Measurements from ENCODE around the gene AIFM3. TPM values are rescaled to one million over a fixed set of nuclear protein-coding genes. Genes with fewer than 3 reads are reported as not detected.

Gene AIFM3
- total RNA-seq, 1 experiment from 2014 or later, result not detected

DNA sequence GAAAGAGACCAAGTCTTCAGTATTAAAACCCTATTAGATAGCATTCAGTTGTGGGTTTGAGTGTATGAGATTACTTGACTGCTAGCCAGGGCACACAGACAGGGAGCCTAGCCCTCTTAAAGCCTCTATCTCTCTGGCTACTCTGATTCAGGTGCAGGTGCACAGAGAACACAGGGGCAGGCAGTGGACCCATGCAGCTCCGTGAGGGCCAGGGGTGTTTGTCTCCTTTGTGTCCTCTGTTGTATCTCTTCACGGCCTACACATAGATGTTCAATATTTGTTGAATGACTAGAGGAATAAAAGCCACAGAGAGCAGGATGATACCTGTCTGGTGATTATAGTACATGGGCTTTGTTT, 21.5 kb upstream of the AIFM3 start:
- H3K4me3 ChIP-seq (ENCODE audit: low read length), result no peak overlapping the region
- H3K4me2 ChIP-seq (ENCODE audit: low read depth, low read length, poor library complexity, severe bottlenecking), result no peak overlapping the region
- no peak for DNase-seq
- peaks cover 92% of the 10 kb centered on the region for H3K79me2 ChIP-seq (ENCODE audit: low read length)
- no peak overlapping the region for H3K9ac ChIP-seq (ENCODE audit: low read length)
- no peaks in the 10 kb centered on the region for H3K27me3 ChIP-seq (ENCODE audit: low read length)
- H3K9me3 ChIP-seq (ENCODE audit: low read length), result no peaks in the 10 kb centered on the region
- H3K36me3 ChIP-seq (ENCODE audit: insufficient read depth, low read length), result peaks cover 28% of the 10 kb centered on the region; the same call in 1 of the 2 replicates
- H3K27ac ChIP-seq (ENCODE audit: low read length), result no peak overlapping the region
- H3K9me2 ChIP-seq (replicated peaks; ENCODE audit: insufficient read depth, low read length), result no peaks in the 10 kb centered on the region
- peaks cover 76% of the 10 kb centered on the region for H4K20me1 ChIP-seq (ENCODE audit: insufficient read depth, low read depth, low read length)
- no peak overlapping the region for H2AFZ ChIP-seq (ENCODE audit: low read length)
- H3K4me1 ChIP-seq (ENCODE audit: low read length), result no peaks in the 10 kb centered on the region; the same call in 1 of the 2 replicates

DNA sequence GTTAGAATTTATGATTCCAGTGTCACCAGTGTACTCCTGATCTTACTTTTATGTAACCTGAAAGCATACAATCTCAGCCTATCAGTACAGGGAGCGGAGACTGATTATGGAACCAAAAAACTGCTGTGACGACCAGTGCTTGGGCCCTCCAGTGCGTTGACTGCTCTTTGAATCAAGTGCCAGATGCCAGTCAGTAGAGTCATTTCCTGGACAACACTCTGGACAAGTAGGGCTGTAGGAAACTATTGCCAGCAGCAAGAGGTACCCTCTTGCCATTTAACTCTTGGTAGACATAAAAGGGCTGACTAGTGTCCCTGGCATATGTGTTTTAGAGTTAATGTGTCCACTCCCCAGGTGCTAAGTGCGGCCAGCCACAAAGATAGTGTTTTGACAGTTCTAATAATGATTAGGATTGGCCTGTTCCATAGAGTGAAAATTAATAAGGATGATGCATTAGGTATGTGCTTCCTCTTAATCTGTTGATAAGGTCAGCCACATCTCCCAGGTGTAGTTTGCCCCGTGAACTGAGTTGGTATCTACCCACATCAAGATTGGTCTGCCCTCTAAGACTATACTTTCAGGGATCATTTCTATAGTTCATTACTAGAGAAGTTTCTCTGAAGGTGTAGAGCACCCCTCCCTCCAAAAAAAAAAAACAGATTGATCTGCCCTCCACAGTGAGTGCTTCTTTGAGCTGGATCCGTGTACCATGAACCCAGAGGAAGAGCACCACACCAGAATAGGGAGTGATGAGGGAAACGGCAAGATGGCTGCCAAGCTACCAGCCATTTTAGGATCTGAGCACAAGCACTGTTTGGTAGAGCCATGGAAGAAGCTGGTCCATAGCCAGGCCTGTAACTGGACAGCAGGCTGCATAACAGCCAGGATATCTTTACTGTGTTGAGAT, 20.7 kb upstream of the AIFM3 start:
- no peak overlapping the region for H2AFZ ChIP-seq (ENCODE audit: low read length)
- no peaks in the 10 kb centered on the region; the same call in 1 of the 2 replicates for H3K4me1 ChIP-seq (ENCODE audit: low read length)
- H4K20me1 ChIP-seq (ENCODE audit: insufficient read depth, low read depth, low read length), result peaks cover 76% of the 10 kb centered on the region
- no peak overlapping the region for H3K27ac ChIP-seq (ENCODE audit: low read length)
- no peak overlapping the region for H3K4me2 ChIP-seq (ENCODE audit: low read depth, low read length, poor library complexity, severe bottlenecking)
- H3K27me3 ChIP-seq (ENCODE audit: low read length), result no peaks in the 10 kb centered on the region
- no peak overlapping the region for H3K4me3 ChIP-seq (ENCODE audit: low read length)
- H3K9me3 ChIP-seq (ENCODE audit: low read length), result no peaks in the 10 kb centered on the region
- H3K79me2 ChIP-seq (ENCODE audit: low read length), result peaks cover 90% of the 10 kb centered on the region
- H3K9me2 ChIP-seq (replicated peaks; ENCODE audit: insufficient read depth, low read length), result no peaks in the 10 kb centered on the region
- no peak overlapping the region for H3K9ac ChIP-seq (ENCODE audit: low read length)
- DNase-seq, result no peak
- H3K36me3 ChIP-seq (ENCODE audit: insufficient read depth, low read length), result peaks cover 34% of the 10 kb centered on the region; the same call in 1 of the 2 replicates

DNA sequence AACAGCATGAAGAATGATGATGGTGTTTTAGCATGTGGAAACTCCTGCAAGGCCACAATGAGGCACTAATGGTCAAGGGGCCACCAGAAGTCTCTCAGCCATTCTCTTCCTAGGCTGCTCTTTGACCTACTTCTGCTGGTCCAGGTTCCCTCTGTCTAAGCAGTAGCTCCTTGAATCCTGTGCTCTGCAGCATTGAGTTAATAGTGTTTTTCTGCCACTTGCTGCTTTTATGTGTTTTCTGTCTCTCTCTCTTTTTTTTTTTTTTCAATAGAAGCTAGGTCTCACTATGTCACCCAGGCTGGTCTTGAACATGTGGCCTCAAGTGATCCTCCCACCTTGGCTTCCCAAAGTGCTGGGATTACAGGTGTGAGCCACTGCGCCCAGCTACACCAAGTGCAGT, 20.1 kb upstream of the AIFM3 start:
- Histone ChIP-seq H4K20me1 (ENCODE audit: insufficient read depth, low read depth, low read length) (peaks cover 78% of the 10 kb centered on the region), H3K4me2 (ENCODE audit: low read depth, low read length, poor library complexity, severe bottlenecking) (no peak overlapping the region), H3K9ac (ENCODE audit: low read length) (no peak overlapping the region), H3K27ac (ENCODE audit: low read length) (no peak overlapping the region), H3K27me3 (ENCODE audit: low read length) (no peaks in the 10 kb centered on the region), H3K4me1 (ENCODE audit: low read length) (no peaks in the 10 kb centered on the region; the same call in 1 of the 2 replicates), H2AFZ (ENCODE audit: low read length) (no peak overlapping the region), H3K79me2 (ENCODE audit: low read length) (peaks cover 85% of the 10 kb centered on the region), H3K9me3 (ENCODE audit: low read length) (no peaks in the 10 kb centered on the region), H3K36me3 (ENCODE audit: insufficient read depth, low read length) (peaks cover 40% of the 10 kb centered on the region; the same call in 1 of the 2 replicates), H3K9me2 (replicated peaks; ENCODE audit: insufficient read depth, low read length) (no peaks in the 10 kb centered on the region), H3K4me3 (ENCODE audit: low read length) (no peak overlapping the region)
- no peak for DNase-seq

DNA sequence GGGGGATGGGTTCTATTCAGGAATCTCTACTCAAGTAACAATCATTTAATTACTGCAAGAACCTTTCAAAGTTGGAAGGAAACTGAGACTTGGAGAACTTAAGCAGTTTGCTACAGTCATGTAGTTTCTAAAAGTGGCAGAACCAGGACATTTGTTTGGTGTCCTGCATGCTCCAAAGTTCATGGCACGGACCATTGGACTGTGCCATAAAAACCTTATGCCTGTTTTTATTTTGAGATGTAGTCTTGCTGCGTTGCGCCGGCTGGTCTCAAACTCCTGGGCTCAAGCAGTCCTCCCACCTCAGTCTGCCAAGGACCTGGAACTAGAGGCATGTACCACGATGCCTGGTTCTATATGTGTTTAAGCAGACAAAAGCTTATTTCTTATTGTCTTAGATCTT, 18.6 kb upstream of the AIFM3 start:
- H3K9ac ChIP-seq (ENCODE audit: low read length), result no peak overlapping the region
- peaks cover 43% of the 10 kb centered on the region; the same call in 1 of the 2 replicates for H3K36me3 ChIP-seq (ENCODE audit: insufficient read depth, low read length)
- H3K4me2 ChIP-seq (ENCODE audit: low read depth, low read length, poor library complexity, severe bottlenecking), result no peak overlapping the region
- no peaks in the 10 kb centered on the region for H3K4me1 ChIP-seq (ENCODE audit: low read length)
- no peaks in the 10 kb centered on the region for H3K27me3 ChIP-seq (ENCODE audit: low read length)
- H2AFZ ChIP-seq (ENCODE audit: low read length), result no peak overlapping the region
- H3K79me2 ChIP-seq (ENCODE audit: low read length), result peaks cover 71% of the 10 kb centered on the region
- H3K27ac ChIP-seq (ENCODE audit: low read length), result no peak overlapping the region
- H3K9me3 ChIP-seq (ENCODE audit: low read length), result no peaks in the 10 kb centered on the region
- peaks cover 69% of the 10 kb centered on the region for H4K20me1 ChIP-seq (ENCODE audit: insufficient read depth, low read depth, low read length)
- DNase-seq, result no peak
- H3K9me2 ChIP-seq (replicated peaks; ENCODE audit: insufficient read depth, low read length), result no peaks in the 10 kb centered on the region
- H3K4me3 ChIP-seq (ENCODE audit: low read length), result no peak overlapping the region

DNA sequence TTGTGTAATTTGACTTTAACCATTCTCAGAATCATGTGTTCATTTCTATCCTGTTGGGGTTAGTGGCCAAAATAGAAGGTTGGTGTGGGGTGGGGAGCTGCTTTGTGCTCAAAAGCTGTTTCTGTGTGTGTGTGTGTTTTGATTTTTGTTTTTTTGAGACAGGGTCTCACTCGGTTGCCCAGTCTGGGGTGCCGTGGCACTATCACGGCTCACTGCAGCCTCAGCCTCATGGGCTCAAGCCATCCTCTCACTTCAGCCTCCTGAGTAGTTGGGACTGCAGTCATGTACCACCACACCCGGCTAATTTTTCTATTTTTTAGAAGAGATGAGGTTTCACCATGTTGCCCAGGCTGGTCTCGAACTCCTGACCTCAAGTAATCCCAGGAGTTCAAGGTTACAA, 18.1 kb upstream of the AIFM3 start:
- peaks cover 65% of the 10 kb centered on the region for H4K20me1 ChIP-seq (ENCODE audit: insufficient read depth, low read depth, low read length)
- H3K27me3 ChIP-seq (ENCODE audit: low read length), result no peaks in the 10 kb centered on the region
- H3K79me2 ChIP-seq (ENCODE audit: low read length), result peaks cover 65% of the 10 kb centered on the region
- H3K9me3 ChIP-seq (ENCODE audit: low read length), result no peaks in the 10 kb centered on the region
- H3K4me3 ChIP-seq (ENCODE audit: low read length), result no peak overlapping the region
- no peak overlapping the region for H3K9ac ChIP-seq (ENCODE audit: low read length)
- no peak overlapping the region for H2AFZ ChIP-seq (ENCODE audit: low read length)
- no peak for DNase-seq
- H3K27ac ChIP-seq (ENCODE audit: low read length), result no peak overlapping the region
- H3K4me2 ChIP-seq (ENCODE audit: low read depth, low read length, poor library complexity, severe bottlenecking), result no peak overlapping the region
- peaks cover 46% of the 10 kb centered on the region; the same call in 1 of the 2 replicates for H3K36me3 ChIP-seq (ENCODE audit: insufficient read depth, low read length)
- no peaks in the 10 kb centered on the region for H3K4me1 ChIP-seq (ENCODE audit: low read length)
- no peaks in the 10 kb centered on the region for H3K9me2 ChIP-seq (replicated peaks; ENCODE audit: insufficient read depth, low read length)

DNA sequence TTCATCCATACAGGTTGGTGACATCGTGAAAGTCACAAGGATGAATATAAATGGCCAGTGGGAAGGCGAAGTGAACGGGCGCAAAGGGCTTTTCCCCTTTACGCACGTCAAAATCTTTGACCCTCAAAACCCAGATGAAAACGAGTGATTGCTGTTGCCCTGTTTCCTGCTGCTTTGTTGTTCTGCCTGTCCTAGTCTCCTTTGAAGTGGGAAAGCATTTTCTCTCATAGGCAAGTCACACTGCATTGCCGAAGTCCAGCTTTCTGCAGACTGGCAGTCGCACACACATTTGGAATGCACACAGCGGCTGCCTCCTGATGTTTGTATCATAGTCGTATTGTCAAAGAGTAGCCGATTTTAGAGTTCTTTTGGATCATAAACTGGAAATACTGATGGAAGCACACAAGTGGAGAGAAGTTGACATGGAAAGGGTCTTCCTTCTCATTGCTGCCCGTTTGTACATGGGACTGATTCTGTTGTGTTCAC, 17.3 kb upstream of the AIFM3 start:
- Histone ChIP-seq H2AFZ (ENCODE audit: low read length) (no peak overlapping the region), H3K79me2 (ENCODE audit: low read length) (peaks cover 58% of the 10 kb centered on the region), H3K4me1 (ENCODE audit: low read length) (no peaks in the 10 kb centered on the region), H3K4me2 (ENCODE audit: low read depth, low read length, poor library complexity, severe bottlenecking) (no peak overlapping the region), H3K9ac (ENCODE audit: low read length) (no peak overlapping the region), H3K9me3 (ENCODE audit: low read length) (no peaks in the 10 kb centered on the region), H3K36me3 (ENCODE audit: insufficient read depth, low read length) (peaks cover 46% of the 10 kb centered on the region; the same call in 1 of the 2 replicates), H4K20me1 (ENCODE audit: insufficient read depth, low read depth, low read length) (peaks cover 66% of the 10 kb centered on the region), H3K27me3 (ENCODE audit: low read length) (no peaks in the 10 kb centered on the region), H3K4me3 (ENCODE audit: low read length) (no peak overlapping the region), H3K9me2 (replicated peaks; ENCODE audit: insufficient read depth, low read length) (no peaks in the 10 kb centered on the region), H3K27ac (ENCODE audit: low read length) (no peak overlapping the region)
- DNase-seq, result no peak

DNA sequence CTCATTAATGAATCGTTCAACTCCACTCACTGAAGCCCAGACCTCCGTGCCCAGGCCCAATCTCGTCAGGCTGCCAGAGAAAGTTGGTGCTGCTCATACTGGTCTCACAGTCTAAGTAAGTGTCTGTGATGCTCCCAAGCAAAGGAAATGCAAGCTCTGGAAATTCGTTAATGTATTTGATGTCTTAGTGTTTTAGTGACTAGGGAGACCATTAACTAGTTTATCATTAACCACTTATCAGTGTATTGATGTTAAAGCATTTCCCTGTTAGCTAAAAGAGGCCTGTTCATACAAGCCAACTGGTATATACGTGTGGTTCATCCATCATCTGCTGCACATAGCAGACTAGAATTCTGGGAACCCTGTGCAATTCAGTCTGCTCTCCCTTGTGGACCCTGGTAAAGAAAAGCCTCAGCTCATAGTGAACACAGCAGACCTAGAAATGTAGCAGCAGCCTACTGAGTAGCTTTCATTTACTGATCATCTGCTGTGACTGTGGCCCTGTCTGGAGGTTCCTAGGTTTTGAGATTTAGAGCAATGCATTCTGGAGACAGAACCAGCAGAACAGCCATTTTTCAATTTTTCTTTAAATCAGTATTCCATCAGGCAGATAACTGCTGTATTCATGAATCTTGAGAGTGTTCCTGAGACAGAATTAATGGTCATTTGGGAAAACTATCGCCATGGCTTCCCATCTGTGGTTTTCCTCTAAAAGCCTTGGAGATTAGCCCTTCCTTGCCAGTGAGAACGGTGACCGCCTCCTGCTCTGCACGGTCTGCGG, 15.7 kb upstream of the AIFM3 start:
- no peak overlapping the region for H3K27ac ChIP-seq (ENCODE audit: low read length)
- no peaks in the 10 kb centered on the region for H3K9me2 ChIP-seq (replicated peaks; ENCODE audit: insufficient read depth, low read length)
- H3K9me3 ChIP-seq (ENCODE audit: low read length), result no peaks in the 10 kb centered on the region
- H3K4me1 ChIP-seq (ENCODE audit: low read length), result no peaks in the 10 kb centered on the region
- no peaks in the 10 kb centered on the region for H3K27me3 ChIP-seq (ENCODE audit: low read length)
- H3K4me3 ChIP-seq (ENCODE audit: low read length), result no peak overlapping the region
- H3K4me2 ChIP-seq (ENCODE audit: low read depth, low read length, poor library complexity, severe bottlenecking), result no peak overlapping the region
- peaks cover 40% of the 10 kb centered on the region; the same call in 1 of the 2 replicates for H3K36me3 ChIP-seq (ENCODE audit: insufficient read depth, low read length)
- H3K79me2 ChIP-seq (ENCODE audit: low read length), result peaks cover 42% of the 10 kb centered on the region
- no peak overlapping the region for H3K9ac ChIP-seq (ENCODE audit: low read length)
- no peak overlapping the region for H2AFZ ChIP-seq (ENCODE audit: low read length)
- H4K20me1 ChIP-seq (ENCODE audit: insufficient read depth, low read depth, low read length), result peaks cover 55% of the 10 kb centered on the region
- no peak for DNase-seq

DNA sequence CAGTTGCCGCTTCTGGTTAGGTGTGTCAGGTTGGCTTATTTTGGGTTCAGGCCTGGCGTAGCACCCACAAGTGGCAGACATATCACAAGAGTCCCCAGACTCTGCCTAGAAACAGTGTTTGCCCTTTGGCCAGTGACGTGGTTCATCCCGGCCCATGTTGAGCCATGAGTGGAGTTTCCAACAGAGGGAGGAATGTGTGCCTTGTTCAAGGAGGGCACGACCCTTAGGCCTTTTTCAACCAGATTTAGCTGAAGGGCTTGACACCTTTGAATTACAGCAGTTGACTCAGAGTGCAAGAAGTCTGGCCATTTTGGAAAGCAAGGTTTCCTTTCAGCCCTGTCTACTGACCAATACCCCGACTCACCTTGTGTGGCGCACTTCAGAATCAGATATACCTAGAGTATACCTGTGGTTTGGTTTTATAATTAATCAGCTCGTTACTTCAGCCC, 15.1 kb upstream of the AIFM3 start:
- Histone ChIP-seq H3K27ac (ENCODE audit: low read length) (no peak overlapping the region), H3K9me2 (replicated peaks; ENCODE audit: insufficient read depth, low read length) (no peaks in the 10 kb centered on the region), H3K27me3 (ENCODE audit: low read length) (no peaks in the 10 kb centered on the region), H3K4me2 (ENCODE audit: low read depth, low read length, poor library complexity, severe bottlenecking) (no peak overlapping the region), H3K4me1 (ENCODE audit: low read length) (no peaks in the 10 kb centered on the region), H3K79me2 (ENCODE audit: low read length) (peaks cover 36% of the 10 kb centered on the region), H3K9me3 (ENCODE audit: low read length) (no peaks in the 10 kb centered on the region), H2AFZ (ENCODE audit: low read length) (no peak overlapping the region), H4K20me1 (ENCODE audit: insufficient read depth, low read depth, low read length) (peaks cover 56% of the 10 kb centered on the region), H3K9ac (ENCODE audit: low read length) (no peak overlapping the region), H3K4me3 (ENCODE audit: low read length) (no peak overlapping the region), H3K36me3 (ENCODE audit: insufficient read depth, low read length) (peaks cover 40% of the 10 kb centered on the region; the same call in 1 of the 2 replicates)
- DNase-seq, result no peak

Measured in Karpas-422 (cell line).